DMS53 treated with DMSO at 0.1 percent for 48 hours (cell line): ENCODE results near the gene SCAF8.
"Not testable (repeated sequence)": the region's sequence is repeated elsewhere in the genome, so short reads cannot be mapped to it uniquely, and the experiment has no call there.

ENCODE experiments used
- DNase-seq: peaks from one replicate; lab custom pipeline; 2025; ENCODE audit not compliant: unreplicated experiment; lab: John Stamatoyannopoulos, UW

SCAF8 gene

DNA sequence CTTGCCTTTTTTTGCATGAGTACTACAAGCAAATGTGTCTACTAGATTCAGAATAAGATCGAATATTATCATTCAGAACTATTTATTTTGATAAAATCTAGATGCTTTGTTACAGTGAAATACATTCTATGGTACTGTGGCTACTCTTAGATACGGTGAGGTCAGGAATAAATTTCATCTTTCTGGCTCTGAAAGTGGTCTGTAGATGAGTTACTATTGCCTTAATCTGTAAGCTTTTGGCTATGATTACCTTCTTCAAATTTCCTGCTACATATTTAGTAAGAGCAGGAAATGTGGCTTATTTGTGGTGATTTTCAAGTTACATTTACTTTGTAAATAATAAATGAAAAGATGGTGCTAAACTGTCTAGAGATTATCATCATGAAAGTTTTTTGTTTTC is 50.0 kb downstream of the SCAF8 start:
- no peak for DNase-seq

DNA sequence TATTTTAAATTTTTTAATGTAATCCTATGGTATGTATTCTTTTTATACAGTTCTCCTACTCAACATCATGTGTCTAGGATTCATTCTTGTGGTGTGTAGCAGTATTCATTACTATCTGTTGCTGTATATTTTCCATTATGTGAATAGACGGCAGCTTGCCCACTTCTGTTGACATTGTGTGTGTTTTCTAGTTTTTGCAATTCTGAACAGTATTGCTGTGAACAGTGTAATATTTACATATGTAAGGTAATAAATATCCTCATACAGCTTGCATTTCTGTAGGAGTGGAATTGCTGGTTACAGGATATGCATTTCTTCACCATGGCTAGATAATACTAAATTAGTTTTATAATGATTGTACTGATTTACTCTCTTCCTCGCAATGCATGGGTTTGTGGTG is 51.9 kb downstream of the SCAF8 start:
- DNase-seq, result no peak

DNA sequence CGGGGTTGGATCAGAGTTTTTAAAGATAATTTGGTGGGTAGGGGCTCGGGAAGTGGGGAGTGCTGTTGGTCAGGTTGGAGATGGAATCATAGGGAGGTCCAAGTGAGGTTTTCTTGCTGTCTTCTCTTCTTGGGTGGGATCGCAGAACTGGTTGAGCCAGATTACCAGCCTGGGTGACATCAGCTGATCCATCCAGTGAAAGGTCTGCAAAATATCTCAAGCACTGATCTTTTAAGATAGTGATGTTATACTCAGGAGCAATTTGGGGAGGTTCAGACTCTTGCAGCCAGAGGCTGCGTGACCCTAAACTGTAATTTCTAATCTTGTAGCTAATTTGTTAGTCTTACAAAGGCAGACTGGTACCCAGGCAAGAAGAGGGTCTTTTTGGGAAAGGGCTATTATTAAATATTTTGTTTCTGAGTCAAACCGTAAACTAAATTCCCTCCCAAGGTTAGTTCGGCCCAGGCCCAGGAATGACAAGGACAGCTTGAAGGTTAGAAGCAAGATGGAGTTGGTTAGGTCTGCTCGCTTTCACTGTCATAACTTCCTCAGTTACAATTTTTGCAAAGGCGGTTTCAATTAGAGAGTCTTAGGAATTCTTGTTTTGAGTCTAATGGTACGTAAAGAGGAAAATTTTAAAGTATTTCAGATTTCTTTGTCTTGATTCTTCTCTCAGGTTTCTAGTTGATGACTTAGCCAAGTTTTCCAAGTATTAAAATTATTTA is 53.1 kb downstream of the SCAF8 start:
- no peak for DNase-seq

DNA sequence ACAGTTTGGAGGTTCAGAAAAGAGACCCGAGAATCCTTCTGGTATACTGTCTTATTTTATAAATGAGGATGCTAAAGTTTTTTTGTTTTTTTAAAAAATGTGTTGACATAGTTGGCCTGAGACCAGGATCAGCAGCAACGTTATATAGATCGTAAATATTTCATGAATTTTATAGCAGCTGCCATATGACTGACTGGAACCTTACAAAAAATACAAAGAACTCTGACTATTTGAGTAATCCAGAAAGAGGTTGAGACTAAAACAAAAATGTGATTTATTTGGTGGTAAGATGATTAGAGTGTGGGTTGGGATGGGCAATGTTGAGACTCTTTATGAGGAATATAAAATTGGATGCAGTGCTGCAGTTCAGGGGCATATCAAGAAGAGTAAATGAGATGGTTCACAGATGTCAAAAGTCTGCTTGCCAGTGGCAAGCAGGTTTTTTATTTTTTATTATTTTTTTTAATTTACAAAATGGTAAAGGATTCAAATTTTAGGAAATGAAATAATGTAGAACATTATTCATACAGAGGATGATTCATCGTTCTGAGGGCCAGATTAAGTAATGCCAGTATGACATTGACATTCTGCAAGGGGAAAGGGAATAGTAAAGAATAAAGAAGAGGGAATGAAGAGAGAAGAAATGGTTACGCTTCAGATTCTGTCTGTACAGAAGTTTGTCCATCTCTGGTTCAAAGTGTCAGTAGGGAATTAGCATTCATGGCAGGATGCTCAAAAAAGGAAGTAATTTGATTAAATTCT is 58.5 kb downstream of the SCAF8 start:
- DNase-seq, result no peak

DNA sequence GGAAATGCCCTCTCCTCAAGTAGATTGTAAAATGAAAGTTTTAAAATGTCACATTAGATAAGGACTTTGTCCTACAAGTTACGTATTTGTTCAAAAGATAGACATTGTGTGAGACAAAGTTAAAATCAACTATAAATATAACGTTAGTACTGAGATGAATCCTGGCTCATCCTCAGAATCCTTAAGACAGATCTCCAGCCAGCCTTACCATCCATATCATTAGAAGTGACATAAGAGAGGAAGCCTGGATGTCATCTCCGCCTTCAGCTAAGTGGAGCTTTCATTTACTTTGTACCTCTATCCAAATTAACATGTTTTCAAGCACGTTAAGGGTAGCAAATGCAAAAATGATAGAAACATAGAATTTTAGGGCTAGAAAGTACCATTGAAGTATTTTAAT is 59.1 kb downstream of the SCAF8 start:
- DNase-seq, result no peak

DNA sequence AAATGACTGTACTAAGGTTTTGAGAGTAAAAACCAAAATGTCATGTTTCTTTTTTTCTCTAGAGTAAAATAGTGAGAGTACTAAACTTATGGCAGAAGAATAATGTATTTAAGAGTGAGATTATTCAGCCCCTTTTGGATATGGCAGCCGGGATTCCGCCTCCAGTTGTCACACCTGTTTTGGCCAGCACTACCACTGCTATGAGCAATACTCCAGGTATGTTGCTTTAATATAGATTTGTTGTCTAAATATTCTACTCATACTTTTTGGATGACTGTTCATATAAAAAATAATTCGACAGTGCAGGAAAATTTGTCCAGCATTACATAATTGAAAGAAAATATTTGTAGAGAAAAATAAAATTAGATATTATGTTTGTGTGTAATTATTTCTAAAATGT is 59.5 kb downstream of the SCAF8 start:
- DNase-seq, result no peak

DNA sequence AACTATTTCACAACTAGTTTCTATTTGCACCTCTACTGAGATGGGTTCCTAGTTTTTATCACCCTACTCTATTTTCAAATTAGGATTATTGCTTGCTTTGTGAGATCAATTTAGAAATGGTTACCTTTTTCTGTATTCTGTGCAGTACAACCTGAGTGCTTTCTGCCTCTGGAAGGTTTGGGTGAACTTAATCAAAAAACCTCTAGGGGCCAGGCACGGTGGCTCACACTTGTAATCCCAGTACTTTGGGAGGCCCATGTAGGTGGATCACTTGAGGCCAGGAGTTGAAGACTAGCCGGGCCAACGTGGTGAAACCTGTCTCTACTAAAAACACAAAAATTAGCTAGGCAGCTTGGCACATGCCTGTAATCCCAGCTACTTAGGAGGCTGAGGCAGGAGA is 63.3 kb downstream of the SCAF8 start:
- no peak for DNase-seq

DNA sequence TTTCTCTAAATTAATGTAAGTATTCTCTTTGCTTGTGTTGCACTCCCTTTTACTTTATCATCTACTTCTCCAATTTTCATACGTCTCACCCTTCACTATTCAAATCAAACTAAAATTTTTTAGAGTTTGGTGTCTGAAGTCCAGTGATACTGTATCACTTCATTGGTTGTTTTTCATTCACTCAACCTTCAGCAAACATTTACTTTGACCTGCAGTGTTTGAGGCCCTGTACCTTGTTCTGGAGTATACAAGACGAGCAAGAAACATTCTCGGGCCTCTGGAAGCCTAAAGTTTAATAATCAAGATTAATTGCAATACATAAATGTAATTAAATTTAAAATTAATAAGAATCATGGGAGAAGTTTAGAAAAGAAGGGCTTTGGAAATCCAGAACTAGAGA is 64.6 kb downstream of the SCAF8 start:
- no peak for DNase-seq

DNA sequence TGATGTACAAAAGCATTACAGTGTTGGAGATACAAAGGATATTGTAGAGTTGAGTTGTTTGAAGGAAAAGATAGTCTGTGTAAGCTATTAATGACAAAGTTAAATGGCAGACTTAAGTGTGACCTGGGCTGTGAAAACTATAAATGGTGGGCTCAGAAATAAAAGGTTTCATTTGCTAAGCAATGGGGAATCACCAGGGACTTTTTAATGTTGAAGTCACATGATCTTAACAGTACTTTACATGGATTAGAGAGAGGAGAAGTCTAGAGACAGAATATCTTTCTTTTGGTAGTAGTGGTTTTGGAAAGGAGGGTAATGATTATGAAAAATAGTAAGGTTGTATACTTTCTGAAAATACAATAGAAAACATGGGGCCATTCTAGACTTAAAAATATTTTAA is 67.1 kb downstream of the SCAF8 start:
- DNase-seq, result no peak

DNA sequence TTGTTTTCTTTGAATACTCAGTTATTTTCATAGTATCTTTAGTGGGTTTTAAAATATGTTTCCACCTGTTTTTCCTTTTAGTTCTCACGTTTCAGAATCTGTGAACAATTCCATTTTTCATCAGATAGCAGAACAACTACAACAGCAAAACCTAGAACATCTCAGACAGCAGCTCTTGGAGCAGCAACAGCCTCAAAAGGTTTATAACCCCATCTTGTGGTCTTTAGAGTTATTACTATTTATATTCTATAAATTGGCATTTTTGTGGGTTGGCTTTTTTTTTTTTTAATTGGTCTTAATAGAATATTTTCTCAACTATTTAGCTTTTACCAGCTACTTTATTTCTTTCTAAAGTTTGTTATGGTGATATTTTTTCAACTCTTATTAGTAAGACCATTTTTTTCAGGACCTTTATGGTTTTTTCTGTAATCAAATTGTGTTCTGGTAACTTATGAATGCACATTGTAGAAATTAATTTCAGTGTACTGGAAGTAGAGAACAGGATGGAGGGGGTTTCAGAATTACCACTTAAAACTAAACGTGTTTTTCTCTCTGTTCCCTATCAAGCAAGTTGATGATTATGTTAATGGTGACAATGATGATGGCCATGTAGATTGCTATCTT is 72.2 kb downstream of the SCAF8 start:
- peak; percentile 11 for DNase-seq

DNA sequence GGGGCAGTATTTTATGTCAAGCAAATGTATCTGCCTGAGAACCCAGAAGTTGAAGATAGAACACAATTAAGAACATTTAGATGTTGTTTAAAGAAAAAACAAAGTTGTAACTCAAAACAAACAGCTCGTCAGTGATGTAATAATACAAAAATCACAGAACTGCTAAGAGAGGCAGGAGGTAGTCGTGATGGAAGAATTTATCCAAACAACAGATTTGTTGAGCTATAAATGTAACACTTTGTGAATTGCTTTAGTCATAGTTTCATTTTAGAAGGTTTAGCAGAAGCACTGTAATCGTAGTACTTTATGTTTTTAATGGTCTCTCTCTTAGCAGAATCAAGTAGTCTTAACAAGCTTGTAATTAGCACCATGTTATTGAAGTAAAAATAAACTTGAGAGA is 73.6 kb downstream of the SCAF8 start:
- no peak for DNase-seq

DNA sequence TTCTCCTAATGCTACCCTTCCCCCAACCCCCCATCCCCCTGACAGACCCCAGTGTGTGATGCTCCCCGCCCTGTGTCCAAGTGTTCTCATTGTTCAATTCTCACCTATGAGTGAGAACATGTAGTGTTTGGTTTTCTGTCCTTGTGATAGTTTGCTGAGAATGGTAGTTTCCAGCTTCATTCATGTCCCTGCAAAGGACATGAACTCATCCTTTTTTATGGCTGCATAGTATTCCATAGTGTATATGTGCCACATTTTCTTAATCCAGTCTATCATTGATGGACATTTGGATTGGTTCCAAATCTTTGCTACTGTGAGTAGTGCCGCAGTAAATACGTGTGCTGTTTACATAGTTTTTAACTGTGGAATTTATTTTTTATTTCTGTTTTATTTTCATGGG is 78.4 kb downstream of the SCAF8 start:
- DNase-seq, result not testable (repeated sequence)

DNA sequence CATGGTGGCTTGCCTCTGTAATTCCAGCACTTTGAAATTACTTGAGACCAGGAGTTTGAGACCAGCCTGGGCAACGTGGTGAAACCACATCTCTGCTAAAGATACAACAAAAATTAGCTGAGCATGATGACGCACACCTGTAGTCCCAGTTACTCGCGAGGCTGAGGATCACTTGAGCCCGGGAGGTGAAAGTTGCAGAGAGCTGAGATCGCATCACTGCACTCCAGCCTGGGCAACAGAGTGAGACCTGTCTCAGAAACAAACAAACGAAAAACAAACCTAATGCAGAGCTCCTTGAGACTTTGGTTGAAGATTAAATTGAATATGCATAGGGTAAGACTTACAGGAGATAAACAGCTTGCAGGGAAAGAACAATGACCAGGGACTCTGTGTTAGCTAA is 80.8 kb downstream of the SCAF8 start:
- DNase-seq, result no peak

DNA sequence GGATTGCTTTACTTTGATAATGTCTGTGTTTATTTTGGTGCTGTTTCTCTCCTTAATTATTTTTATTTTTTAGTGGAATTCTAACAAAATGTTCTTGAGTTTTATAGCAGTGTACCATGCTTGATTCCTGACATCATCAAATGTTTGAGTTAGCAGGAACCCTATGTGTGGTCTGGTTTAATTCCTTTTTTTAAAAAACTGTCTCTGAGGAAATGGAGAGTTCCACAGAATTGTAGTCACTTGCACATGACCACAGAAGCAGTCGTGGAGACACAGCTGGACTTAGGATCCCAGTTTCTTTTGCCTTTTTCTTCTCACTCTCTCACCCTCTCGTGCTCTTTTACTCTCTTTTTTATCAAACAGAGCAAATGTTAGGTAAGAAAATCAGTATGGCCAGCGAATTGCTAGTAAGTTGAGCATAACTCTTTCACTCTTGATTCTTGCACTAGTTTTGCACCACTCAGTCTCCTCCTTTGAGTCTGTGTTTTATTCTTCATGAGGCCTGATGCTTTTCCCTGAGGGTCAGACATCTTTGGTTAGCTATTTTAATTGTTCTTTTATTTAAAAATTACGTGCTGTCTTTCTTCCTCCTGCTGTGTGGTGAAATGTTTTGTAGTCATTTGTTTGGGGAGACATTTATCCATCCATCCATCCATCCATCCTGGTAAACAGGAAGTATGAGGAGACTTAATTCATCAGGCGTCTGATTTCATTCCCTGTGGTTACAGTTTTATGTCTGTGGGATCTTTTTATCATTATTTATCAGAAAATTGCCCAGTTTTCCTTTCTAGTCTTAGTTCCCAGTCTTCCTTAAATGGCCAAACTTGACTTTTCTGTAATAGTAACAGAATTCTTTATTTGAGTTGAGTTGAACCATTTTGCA is 83.0 kb downstream of the SCAF8 start:
- no peak for DNase-seq

DNA sequence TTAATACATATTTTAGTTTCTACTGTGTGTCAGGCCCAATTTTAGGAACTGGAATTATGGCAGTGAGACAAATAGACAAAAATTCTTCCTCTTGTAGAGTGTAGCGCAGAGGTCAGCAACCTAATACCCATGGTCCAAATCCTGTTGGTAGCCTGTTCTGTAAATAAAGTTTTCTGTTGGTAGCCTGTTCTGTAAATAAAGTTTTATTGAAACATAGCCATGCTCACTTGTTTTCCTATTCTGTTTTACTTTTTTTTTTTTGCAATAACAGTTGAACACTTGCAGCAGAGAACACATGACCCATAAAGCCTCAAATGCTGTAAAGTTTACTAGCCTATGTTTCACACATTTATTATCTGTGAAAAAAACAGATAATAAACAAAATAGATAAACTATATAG is 87.9 kb downstream of the SCAF8 start:
- no peak for DNase-seq

DNA sequence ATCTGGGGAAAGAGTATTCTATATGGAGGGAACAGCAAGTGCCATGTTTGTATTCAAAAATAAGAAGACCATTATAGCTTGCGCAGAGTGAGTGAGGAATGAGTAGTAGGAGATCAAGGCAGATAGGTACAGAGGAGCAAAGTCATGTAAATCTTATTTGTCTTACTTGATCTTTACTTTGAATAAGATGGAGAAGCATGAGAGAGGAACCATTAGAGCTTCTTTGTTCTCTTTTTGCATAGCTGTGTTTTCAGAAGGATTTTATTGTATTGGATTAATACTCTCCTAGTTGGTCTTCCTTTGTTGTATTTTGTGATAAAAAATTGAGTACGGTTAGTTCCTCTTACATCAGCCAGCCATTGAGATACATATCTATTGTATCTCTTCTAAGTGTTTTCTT is 88.4 kb downstream of the SCAF8 start:
- no peak for DNase-seq

DNA sequence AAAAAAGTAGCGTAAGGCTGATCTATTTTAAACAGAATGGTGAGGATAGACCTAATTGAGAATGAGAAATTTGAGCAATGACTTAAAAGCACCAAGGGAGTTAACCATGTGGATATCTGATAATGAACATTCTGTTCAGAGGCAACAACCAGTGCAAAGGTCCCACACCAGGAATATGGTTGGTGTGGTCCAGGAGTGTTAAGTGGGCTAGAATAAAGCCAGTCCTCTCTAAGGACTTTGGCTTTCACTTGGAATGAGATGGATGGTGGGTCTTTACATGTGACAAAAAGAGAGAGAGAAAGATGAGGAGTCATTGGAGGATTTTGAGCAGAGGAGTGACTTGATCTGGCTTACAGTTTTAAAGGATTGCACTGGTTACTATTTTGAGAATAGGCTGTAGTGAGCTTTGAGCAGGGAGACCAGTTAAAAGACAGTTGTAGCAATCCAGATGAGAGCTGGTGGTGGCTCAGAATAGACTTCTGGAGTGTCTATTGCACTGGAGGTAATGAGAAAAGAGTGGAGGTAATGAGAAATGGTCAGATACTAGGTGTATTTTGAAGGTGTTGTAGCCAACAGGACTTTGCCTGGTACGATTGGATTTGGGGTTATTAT is 89.8 kb downstream of the SCAF8 start:
- DNase-seq, result no peak

DNA sequence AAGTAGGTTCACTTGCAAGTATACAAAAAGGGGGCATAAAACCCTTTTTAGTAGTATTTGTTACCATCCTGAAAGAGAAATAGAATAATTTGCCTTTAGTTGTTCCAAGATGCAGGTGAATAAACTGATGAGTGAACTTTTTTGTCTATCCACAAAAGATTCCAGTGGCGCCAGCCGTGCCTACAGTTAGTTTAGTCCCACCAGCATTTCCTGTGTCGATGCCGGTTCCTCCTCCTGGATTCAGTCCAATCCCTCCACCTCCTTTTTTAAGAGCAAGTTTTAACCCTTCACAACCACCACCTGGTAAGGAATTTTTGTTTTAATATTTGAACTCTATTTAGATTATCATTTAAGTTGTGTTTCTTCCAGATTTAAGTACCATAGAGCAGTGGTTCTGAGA is 90.9 kb downstream of the SCAF8 start:
- DNase-seq, result no peak

DNA sequence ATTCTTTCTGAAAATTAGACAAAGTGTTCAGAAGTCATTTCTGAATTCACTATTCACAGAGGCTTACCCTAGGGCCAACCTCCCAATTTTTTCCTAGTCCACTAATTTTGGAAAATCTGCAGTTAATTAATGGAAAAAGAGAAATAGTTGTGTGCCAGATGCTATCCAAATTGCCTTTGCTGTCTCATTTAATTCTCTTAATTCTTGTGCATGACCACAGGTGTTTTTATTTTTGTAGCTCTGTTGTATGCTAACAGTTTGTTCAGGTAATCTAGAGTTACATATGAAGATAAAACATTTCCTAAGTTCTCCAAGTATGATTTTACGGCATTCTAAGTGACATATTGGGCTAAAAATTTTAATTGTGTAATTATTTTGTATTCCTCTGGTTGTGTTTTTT is 96.8 kb downstream of the SCAF8 start:
- no peak for DNase-seq

DNA sequence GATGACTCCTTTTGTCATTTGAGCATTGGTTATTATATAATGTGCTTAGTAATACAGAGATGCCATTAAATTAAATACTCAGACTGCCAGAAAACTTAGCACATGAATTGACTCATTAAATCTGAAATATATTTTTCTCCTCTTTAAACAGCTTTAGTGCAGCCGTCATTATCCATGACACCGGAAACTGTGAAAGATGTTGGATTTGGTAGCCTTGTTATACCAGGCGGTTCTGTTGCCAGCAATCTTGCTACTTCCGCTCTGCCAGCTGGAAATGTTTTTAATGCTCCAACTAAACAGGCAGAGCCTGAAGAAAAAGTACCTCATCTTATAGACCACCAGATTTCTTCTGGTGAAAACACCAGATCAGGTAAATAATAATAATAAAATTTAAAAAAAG is 97.6 kb downstream of the SCAF8 start:
- DNase-seq, result no peak

DNA sequence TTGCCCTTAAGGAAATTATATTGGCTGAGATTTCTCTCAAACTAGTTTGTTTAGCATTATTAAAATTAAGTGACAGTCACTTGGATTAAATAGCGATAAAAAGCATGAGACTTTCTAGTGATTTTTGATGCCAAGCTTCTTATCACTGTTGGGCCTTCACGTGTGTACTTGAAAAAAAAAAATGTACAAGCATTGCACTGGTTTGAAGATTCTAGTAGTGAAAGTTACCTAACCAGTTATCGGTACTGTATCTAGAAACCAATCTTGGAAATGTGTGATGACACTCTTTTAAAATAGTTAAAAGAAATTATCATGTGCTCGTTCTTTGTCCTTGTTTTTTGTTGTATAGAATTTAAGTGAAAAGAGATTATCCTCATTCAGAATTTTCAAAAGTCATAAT is 102.1 kb downstream of the SCAF8 start:
- no peak for DNase-seq
